Peyer's patch (tissue), 4 donors: ENCODE data around the gene JHY. TPM values are rescaled to one million over a fixed set of nuclear protein-coding genes. Genes with fewer than 3 reads are reported as not detected.

Source experiments
- DNase-seq, 3 donors: peaks; one replicate each; pipeline ENCODE4 v3.0.0-alpha.2; 2017 to 2019
- H3K27ac ChIP-seq, 4 donors: fragments of 200-600 bp; sonication (generic); one replicate each; pipeline ENCODE4 v1.5.1; 2016 to 2019
- H3K27me3 ChIP-seq, 2 donors: fragments of 200-600 bp; sonication (generic); one replicate each; pipeline ENCODE4 v1.5.1; 2019
- H3K36me3 ChIP-seq, 3 donors: fragments of 200-600 bp; sonication (generic); one replicate each; pipeline ENCODE4 v1.5.1; 2016 to 2019
- H3K4me1 ChIP-seq, 4 donors: fragments of 200-600 bp; sonication (generic); one replicate each; pipeline ENCODE4 v1.5.1; 2016 to 2019
- H3K4me3 ChIP-seq, 4 donors: fragments of 200-600 bp; sonication (generic); 1 replicate in 3 of 4; 2 replicates in 1 of 4; pipeline ENCODE4 v1.5.1; 2016 to 2019; ENCODE audit warnings: mild to moderate bottlenecking in 1 of 4
- H3K9me3 ChIP-seq, 4 donors: fragments of 200-600 bp; sonication (generic); one replicate each; pipeline ENCODE4 v1.5.1; 2016 to 2019; ENCODE audit warnings: mild to moderate bottlenecking in 1 of 4
- POLR2A ChIP-seq, 2 donors: fragments of 450-650 bp; IDR thresholded peaks; one replicate each; pipeline ENCODE4 v1.5.1; 2017; ENCODE audit warnings: antibody characterized with exemption in 2 of 2, mild to moderate bottlenecking in 2 of 2, moderate library complexity in 2 of 2
- total RNA-seq, 4 donors: library from RNA; depleted of rRNA; stranded (reverse); fragments of >200 nt; gene quantifications; one replicate each; pipeline ENCODE4 v1.1.0, GENCODE V29; 2016
- TF ChIP-seq, protein P1 (sequence below), 6 experiments: fragments of 450-650 bp in 4 of 6; fragments of 200-600 bp in 2 of 6; sonication (generic) in 1 of 6; IDR thresholded peaks; one replicate each; pipeline ENCODE4 v1.5.1; 2017 to 2019; ENCODE audit warnings: antibody characterized with exemption in 6 of 6, mild to moderate bottlenecking in 3 of 6, moderate library complexity in 1 of 6

JHY gene
- total RNA-seq, 4 donors from 2014 or later: 1.8 to 15.7 (median 3.0) TPM

DNA sequence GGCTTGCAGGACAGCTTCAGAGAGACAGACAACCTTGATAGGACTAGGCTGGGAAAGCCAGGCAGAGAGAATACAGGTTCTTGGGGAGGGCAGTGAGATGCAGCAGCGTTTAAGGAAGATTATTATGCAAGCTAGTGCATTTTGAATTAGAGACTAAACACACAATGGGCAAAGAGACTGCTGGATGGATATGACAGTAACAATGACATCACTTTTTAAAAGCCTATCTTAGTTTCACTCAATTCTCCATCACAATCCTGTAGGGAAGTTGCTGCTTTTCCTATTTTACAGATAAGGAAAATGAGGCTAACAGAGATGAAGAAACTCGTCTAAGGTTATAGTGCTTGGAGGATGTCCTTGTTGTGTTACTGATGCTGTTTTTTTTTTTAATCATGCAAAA, 5.6 kb downstream of the JHY start:
- Histone ChIP-seq H3K9me3 (no peaks in the 10 kb centered on the region), H3K4me1 (no peaks in the 10 kb centered on the region), H3K36me3 (no peaks in the 10 kb centered on the region), H3K27me3 (no peaks in the 10 kb centered on the region), H3K27ac (no peak overlapping the region), H3K4me3 (no peak overlapping the region)
- no peak for DNase-seq
- TF ChIP-seq, protein P1, sequence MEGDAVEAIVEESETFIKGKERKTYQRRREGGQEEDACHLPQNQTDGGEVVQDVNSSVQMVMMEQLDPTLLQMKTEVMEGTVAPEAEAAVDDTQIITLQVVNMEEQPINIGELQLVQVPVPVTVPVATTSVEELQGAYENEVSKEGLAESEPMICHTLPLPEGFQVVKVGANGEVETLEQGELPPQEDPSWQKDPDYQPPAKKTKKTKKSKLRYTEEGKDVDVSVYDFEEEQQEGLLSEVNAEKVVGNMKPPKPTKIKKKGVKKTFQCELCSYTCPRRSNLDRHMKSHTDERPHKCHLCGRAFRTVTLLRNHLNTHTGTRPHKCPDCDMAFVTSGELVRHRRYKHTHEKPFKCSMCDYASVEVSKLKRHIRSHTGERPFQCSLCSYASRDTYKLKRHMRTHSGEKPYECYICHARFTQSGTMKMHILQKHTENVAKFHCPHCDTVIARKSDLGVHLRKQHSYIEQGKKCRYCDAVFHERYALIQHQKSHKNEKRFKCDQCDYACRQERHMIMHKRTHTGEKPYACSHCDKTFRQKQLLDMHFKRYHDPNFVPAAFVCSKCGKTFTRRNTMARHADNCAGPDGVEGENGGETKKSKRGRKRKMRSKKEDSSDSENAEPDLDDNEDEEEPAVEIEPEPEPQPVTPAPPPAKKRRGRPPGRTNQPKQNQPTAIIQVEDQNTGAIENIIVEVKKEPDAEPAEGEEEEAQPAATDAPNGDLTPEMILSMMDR (IDR thresholded peaks at IDR 0.05): no peak
- no peak for TF ChIP-seq POLR2A (IDR thresholded peaks at IDR 0.05)

DNA sequence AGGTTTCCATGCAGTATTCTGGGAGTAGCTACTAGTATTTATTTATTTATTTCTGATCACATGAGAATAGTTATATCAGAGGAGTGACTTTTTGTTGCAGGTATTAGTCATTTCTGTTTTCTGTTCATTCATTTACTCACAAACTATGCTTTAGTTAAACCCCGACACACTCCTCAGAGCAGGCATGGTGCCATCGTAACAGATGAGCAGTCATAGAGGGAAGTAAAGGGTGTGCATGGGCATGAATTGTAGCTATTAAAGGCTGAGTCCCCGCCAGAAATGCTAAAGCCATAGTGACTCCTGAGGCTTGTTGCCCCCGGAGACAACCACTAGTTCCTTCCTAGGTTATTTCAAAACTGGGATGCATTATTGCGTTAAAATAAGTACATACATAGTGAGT, 10.6 kb downstream of the JHY start:
- Histone ChIP-seq H3K9me3 (no peaks in the 10 kb centered on the region), H3K4me3 (no peak overlapping the region), H3K27ac (no peak overlapping the region), H3K36me3 (no peaks in the 10 kb centered on the region), H3K4me1 (no peaks in the 10 kb centered on the region), H3K27me3 (no peaks in the 10 kb centered on the region)
- DNase-seq: no peak
- TF ChIP-seq POLR2A (IDR thresholded peaks at IDR 0.05): no peak
- TF ChIP-seq, protein P1 (IDR thresholded peaks at IDR 0.05): no peak

DNA sequence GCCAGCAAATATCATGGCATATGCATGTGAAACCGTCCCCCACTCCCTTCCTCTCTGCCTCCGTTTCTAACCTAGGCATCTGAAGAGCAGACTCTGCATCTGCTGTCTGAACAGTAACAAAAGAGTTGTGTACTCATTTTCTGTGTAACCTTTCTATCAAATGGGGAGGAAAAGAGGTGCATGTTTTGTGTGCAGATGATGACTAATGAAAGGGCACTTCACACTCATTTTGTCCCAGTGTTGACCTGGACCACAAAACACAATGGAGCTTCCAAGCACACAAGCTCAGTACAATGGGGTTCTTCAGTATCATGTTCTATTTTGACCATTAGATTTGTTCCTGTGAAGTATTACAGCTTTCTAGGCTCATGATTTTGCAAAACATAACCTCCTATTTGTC, 13.0 kb downstream of the JHY start:
- no peaks in the 10 kb centered on the region for H3K36me3 ChIP-seq
- no peak for TF ChIP-seq POLR2A (IDR thresholded peaks at IDR 0.05)
- TF ChIP-seq, protein P1 (IDR thresholded peaks at IDR 0.05): no peak
- H3K9me3 ChIP-seq: no peaks in the 10 kb centered on the region
- no peak for DNase-seq
- H3K27ac ChIP-seq: no peak overlapping the region
- no peaks in the 10 kb centered on the region for H3K27me3 ChIP-seq
- H3K4me3 ChIP-seq: no peak overlapping the region
- H3K4me1 ChIP-seq: no peaks in the 10 kb centered on the region

DNA sequence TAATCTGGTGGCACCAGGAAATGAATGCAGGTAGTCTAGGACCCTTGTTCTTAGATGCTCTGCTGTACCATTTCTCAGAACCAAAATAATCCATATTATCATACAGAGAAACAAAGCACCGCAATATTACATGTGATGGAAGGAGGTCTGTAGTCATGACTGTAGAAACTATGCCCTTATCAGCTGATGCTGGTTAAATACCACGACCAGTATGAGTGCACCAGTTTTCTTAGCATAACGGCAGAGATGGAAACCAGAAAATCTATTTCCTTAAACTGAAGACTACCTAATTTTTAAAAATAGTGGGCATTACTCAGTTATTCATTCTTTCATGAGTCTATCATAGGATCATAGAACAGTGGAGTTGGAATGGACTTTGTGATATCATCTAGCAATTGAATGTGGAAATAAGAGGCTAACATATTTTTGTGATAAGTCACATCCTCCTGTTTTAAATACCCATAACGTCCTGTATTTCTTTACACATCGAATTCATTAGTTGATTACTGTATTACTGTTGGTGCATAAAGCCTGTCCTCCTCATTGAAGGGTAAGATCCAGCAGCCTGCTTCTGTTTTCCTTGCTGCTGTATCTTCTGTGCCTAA, 15.1 kb downstream of the JHY start:
- Histone ChIP-seq H3K4me1 (no peaks in the 10 kb centered on the region), H3K9me3 (no peaks in the 10 kb centered on the region), H3K27ac (no peak overlapping the region), H3K27me3 (no peaks in the 10 kb centered on the region), H3K4me3 (no peak overlapping the region), H3K36me3 (no peaks in the 10 kb centered on the region)
- no peak for DNase-seq
- TF ChIP-seq, protein P1 (IDR thresholded peaks at IDR 0.05): no peak

DNA sequence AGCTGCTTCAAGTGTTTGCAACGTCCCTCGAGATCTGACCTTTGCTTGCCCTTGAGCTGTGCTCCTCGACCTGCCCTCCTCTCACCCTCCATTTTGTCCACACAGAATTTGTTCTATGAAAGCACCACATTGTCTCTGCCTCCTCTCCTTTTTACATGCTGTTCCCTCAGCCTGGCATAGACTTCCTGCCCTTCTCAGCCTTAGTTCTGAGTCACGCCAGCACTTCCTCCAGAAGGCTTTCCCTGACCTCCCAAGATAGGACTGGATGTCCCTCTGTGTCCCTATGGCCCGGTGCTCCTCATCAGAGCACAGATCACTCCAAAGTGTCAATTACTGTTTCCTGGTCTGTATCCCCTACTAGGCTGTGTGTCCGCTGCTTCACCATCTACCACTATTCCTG, 16.2 kb downstream of the JHY start:
- Histone ChIP-seq H3K27ac (no peak overlapping the region), H3K27me3 (no peaks in the 10 kb centered on the region), H3K36me3 (no peaks in the 10 kb centered on the region), H3K9me3 (no peaks in the 10 kb centered on the region), H3K4me3 (no peak overlapping the region), H3K4me1 (no peaks in the 10 kb centered on the region)
- TF ChIP-seq, protein P1 (IDR thresholded peaks at IDR 0.05): no peak
- TF ChIP-seq POLR2A (IDR thresholded peaks at IDR 0.05): no peak
- no peak for DNase-seq
